GM18508 (cell line): ENCODE data around the gene SNX19.

Experiments used
- ATAC-seq: cut with Tn5 transposase; IDR thresholded peaks from one replicate; pipeline ENCODE4 v1.9.1; 2021; ENCODE audit warnings: moderate number of reproducible peaks; ENCODE audit not compliant: insufficient read depth, unreplicated experiment

The SNX19 gene

GRCh38 chr11:130850185-130850944 lies 65.9 kb downstream of the SNX19 start:
- no peak for ATAC-seq

GRCh38 chr11:130849215-130849568 lies 67.1 kb downstream of the SNX19 start:
- no peak for ATAC-seq

- ATAC-seq = no peak
Measured at GRCh38 chr11:130848361-130849214, 67.7 kb downstream of the SNX19 start.

- no peak for ATAC-seq
Measured at GRCh38 chr11:130847517-130847916, 68.8 kb downstream of the SNX19 start.

GRCh38 chr11:130846606-130847005 lies 69.7 kb downstream of the SNX19 start:
- no peak for ATAC-seq

GRCh38 chr11:130842001-130842400 lies 74.3 kb downstream of the SNX19 start:
- no peak for ATAC-seq

GRCh38 chr11:130840679-130841078 lies 75.6 kb downstream of the SNX19 start:
- ATAC-seq = no peak

GRCh38 chr11:130839981-130840666 lies 76.2 kb downstream of the SNX19 start:
- no peak for ATAC-seq

GRCh38 chr11:130837194-130837593 lies 79.1 kb downstream of the SNX19 start:
- ATAC-seq = no peak

- ATAC-seq = no peak
Measured at GRCh38 chr11:130834886-130835285, 81.4 kb downstream of the SNX19 start.

GRCh38 chr11:130832566-130833425 lies 83.5 kb downstream of the SNX19 start:
- ATAC-seq = no peak

- ATAC-seq = no peak
Measured at GRCh38 chr11:130831976-130832375, 84.3 kb downstream of the SNX19 start.

GRCh38 chr11:130831506-130831905 lies 84.8 kb downstream of the SNX19 start:
- no peak for ATAC-seq

- no peak for ATAC-seq
Measured at GRCh38 chr11:130830566-130830965, 85.7 kb downstream of the SNX19 start.

- no peak for ATAC-seq
Measured at GRCh38 chr11:130829920-130830511, 86.3 kb downstream of the SNX19 start.

- ATAC-seq = no peak
Measured at GRCh38 chr11:130828741-130829140, 87.5 kb downstream of the SNX19 start.

- ATAC-seq = no peak
Measured at GRCh38 chr11:130827451-130828377, 88.6 kb downstream of the SNX19 start.

GRCh38 chr11:130826572-130826971 lies 89.7 kb downstream of the SNX19 start:
- ATAC-seq = no peak

- ATAC-seq = no peak
Measured at GRCh38 chr11:130825983-130826382, 90.3 kb downstream of the SNX19 start.
